Occipital lobe (tissue), 2 donors: ENCODE measurements around the gene ZNHIT3. TPM values are rescaled to one million over a fixed set of nuclear protein-coding genes. Genes with fewer than 3 reads are reported as not detected.

Experiments used
- DNase-seq: peaks from one replicate; lab custom pipeline; 2025; lab: John Stamatoyannopoulos, UW
- total RNA-seq: library from RNA; depleted of rRNA; stranded (reverse); fragments of >200 nt; gene quantifications from one replicate; pipeline ENCODE4 v1.2.3, GENCODE V29; 2014

Gene ZNHIT3
- total RNA-seq, 1 donor from 2014 or later = 44.6 TPM

GRCh38 chr17:36509272-36509985 is 22.9 kb downstream of the ZNHIT3 start:
- DNase-seq = no peak

GRCh38 chr17:36510636-36511035 is 24.2 kb downstream of the ZNHIT3 start:
- DNase-seq = no peak

- DNase-seq = no peak
Measured at GRCh38 chr17:36511216-36511615, 24.7 kb downstream of the ZNHIT3 start.

GRCh38 chr17:36512641-36513040 is 26.2 kb downstream of the ZNHIT3 start:
- no peak for DNase-seq

- no peak for DNase-seq
Measured at GRCh38 chr17:36514856-36515255, 28.4 kb downstream of the ZNHIT3 start.

GRCh38 chr17:36515837-36516236 is 29.4 kb downstream of the ZNHIT3 start:
- no peak for DNase-seq

- DNase-seq = no peak
Measured at GRCh38 chr17:36523113-36523512, 36.6 kb downstream of the ZNHIT3 start.

- no peak for DNase-seq
Measured at GRCh38 chr17:36524428-36524876, 38.0 kb downstream of the ZNHIT3 start.

GRCh38 chr17:36525113-36525512 is 38.6 kb downstream of the ZNHIT3 start:
- no peak for DNase-seq

GRCh38 chr17:36525888-36526287 is 39.4 kb downstream of the ZNHIT3 start:
- no peak for DNase-seq

- DNase-seq = no peak
Measured at GRCh38 chr17:36527621-36528250, 41.3 kb downstream of the ZNHIT3 start.

- no peak for DNase-seq
Measured at GRCh38 chr17:36529121-36529520, 42.6 kb downstream of the ZNHIT3 start.

- no peak for DNase-seq
Measured at GRCh38 chr17:36532435-36532975, 46.0 kb downstream of the ZNHIT3 start.

GRCh38 chr17:36533935-36534839 is 47.7 kb downstream of the ZNHIT3 start:
- DNase-seq = peak; percentile 30

GRCh38 chr17:36534840-36535668 is 48.6 kb downstream of the ZNHIT3 start, which contains the start of the genes MYO19 and PIGW:
MYO19 (minus strand) TSS chr17:36534868; CDS start chr17:36532538, 2,330 bp downstream.
PIGW (plus strand) TSS chr17:36534987; CDS start chr17:36537102, 2,115 bp downstream.
- peak; percentile 85 for DNase-seq

GRCh38 chr17:36535669-36536081 is 49.2 kb downstream of the ZNHIT3 start:
- no peak for DNase-seq

GRCh38 chr17:36540696-36541095 is 54.2 kb downstream of the ZNHIT3 start:
- DNase-seq = no peak

GRCh38 chr17:36542755-36543154 is 56.3 kb downstream of the ZNHIT3 start:
- no peak for DNase-seq

- peak; percentile 33 for DNase-seq
Measured at GRCh38 chr17:36544044-36544306, 57.5 kb downstream of the ZNHIT3 start.

- peak; percentile 90 for DNase-seq
Measured at GRCh38 chr17:36544307-36545076, 58.0 kb downstream of the ZNHIT3 start, which contains the start of gene GGNBP2. GGNBP2 (plus strand) TSS chr17:36544919; CDS start chr17:36545725, 806 bp downstream.
